RWPE1 (cell line): Measurements from ENCODE around the gene SMU1.
A peak's percentile ranks its signal among the peaks of the same experiment; 100 is the strongest.

Source experiments
- CTCF ChIA-PET: fragments of 350-600 bp; sonication (Branson Sonifier 250); formaldehyde crosslinking; extraction: SDS; loops from one replicate; lab custom pipeline; 2021; lab: Yijun Ruan, JAX
- POLR2A ChIA-PET: fragments of 400-600 bp; formaldehyde crosslinking; extraction: SDS; loops from one replicate; lab custom pipeline; 2020; ENCODE audit warnings: antibody characterized with exemption; ENCODE audit not compliant: low non-redundant PET; lab: Yijun Ruan, JAX
- DNase-seq: peaks from one replicate; pipeline ENCODE4 v3.0.0; 2012; ENCODE audit warnings: low spot score
- H3K27ac ChIP-seq: fragments of 450-650 bp; 2 replicates; pipeline ENCODE4 v1.5.1; 2017
- TF ChIP-seq, protein P1 (sequence below): fragments of 450-650 bp; conservative IDR thresholded peaks from 2 replicates; pipeline ENCODE4 v1.5.1; 2017; ENCODE audit warnings: low read depth, mild to moderate bottlenecking

SMU1 gene

GRCh38 chr9:33044162-33044673 is 32.3 kb downstream of the SMU1 start:
- CTCF ChIA-PET = no interaction called here

GRCh38 chr9:33043671-33044070 is 32.8 kb downstream of the SMU1 start:
- ChIA-PET CTCF (no interaction called here), POLR2A (interaction anchor here (1.4 kb wide), 1 partner anchor 19 kb away, joined by 3 read pairs; the partner anchor contains the start of gene DNAJA1)
- DNase-seq = no peak
- H3K27ac ChIP-seq = peak overlapping the region; percentile 95
- TF ChIP-seq, protein P1, sequence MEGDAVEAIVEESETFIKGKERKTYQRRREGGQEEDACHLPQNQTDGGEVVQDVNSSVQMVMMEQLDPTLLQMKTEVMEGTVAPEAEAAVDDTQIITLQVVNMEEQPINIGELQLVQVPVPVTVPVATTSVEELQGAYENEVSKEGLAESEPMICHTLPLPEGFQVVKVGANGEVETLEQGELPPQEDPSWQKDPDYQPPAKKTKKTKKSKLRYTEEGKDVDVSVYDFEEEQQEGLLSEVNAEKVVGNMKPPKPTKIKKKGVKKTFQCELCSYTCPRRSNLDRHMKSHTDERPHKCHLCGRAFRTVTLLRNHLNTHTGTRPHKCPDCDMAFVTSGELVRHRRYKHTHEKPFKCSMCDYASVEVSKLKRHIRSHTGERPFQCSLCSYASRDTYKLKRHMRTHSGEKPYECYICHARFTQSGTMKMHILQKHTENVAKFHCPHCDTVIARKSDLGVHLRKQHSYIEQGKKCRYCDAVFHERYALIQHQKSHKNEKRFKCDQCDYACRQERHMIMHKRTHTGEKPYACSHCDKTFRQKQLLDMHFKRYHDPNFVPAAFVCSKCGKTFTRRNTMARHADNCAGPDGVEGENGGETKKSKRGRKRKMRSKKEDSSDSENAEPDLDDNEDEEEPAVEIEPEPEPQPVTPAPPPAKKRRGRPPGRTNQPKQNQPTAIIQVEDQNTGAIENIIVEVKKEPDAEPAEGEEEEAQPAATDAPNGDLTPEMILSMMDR = no peak

More at GRCh38 chr9:33044162-33044673, 32.3 kb downstream of the SMU1 start:
- POLR2A ChIA-PET = interaction anchor here (1.4 kb wide), 1 partner anchor 19 kb away, joined by 3 read pairs; the partner anchor contains the start of gene DNAJA1
- DNase-seq = peak; percentile 90
- H3K27ac ChIP-seq = peak overlapping the region; percentile 95
- TF ChIP-seq, protein P1 = no peak

GRCh38 chr9:33042473-33042872 is 34.0 kb downstream of the SMU1 start:
- H3K27ac ChIP-seq = peak overlapping the region; percentile 57
- ChIA-PET POLR2A (no interaction called here), CTCF (no interaction called here)
- TF ChIP-seq, protein P1 = no peak
- no peak for DNase-seq

GRCh38 chr9:33041432-33042188 is 34.9 kb downstream of the SMU1 start:
- POLR2A ChIA-PET = no interaction called here
- no peak for DNase-seq
- CTCF ChIA-PET = no interaction called here
- TF ChIP-seq, protein P1 = no peak
- H3K27ac ChIP-seq = peak overlapping the region; percentile 47

DNA sequence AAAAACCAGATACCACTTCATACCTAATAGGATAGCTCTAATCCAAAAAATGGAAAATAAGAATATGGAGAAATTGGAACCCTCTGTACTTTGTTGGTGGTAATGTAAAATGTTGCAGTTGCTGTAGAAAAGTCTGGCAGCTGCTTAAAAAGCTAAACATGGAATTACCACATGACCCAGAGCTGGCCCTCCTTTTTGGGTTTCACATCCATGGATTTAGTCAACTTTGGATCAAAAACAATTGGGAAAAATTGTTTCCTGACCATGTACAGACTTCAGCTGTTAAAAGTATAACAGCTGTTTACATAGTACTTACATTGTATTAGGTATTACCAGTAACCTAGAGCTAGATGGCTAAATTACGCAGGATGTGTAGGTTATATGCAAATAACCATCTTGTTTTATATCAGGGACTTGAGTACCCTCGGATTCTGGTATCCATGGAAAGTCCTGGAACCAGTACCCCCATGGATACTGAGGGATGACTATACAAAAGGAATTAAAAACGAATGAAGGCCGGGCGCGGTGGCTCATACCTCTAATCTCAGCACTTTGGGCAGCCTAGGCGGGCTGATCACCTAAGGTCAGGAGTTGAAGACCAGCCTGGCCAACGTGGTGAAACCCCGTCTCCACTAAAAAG is 35.6 kb downstream of the SMU1 start:
- no peak for DNase-seq
- H3K27ac ChIP-seq = peak overlapping the region; percentile 47
- POLR2A ChIA-PET = no interaction called here

DNA sequence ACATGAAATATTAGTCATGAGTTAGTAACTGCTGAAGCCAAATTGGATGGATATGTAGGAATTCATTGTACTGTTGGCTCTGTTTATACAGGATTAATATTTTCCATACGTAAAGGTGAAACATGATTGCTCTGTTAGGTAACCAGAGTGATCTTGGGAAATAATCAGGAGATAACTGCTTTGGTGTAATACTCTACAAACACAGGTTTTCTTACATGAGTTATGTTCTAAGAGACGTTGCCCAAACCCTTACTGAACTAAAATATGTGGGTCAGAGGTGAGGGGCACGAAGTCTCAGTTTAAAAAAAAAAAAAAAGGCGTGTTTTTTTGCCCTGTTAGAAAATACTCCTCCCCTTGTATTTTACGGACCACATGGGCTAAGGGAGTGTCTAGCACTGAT is 43.6 kb downstream of the SMU1 start:
- DNase-seq = no peak
- ChIA-PET CTCF (no interaction called here), POLR2A (no interaction called here)
- TF ChIP-seq, protein P1 = no peak
- H3K27ac ChIP-seq = no peak overlapping the region

More for the DNA sequence above, 35.6 kb downstream of the SMU1 start:
- CTCF ChIA-PET = interaction anchor here (0.9 kb wide), 1 partner anchor 38 kb away, joined by 5 read pairs; no protein-coding TSS in a partner anchor
- TF ChIP-seq, protein P1 = no peak
